BJ (cell line): ENCODE measurements around the gene PPP2R3B. TPM values are rescaled to one million over a fixed set of nuclear protein-coding genes. Genes with fewer than 3 reads are reported as not detected.

Experiments used
- CTCF ChIA-PET: fragments of 350-600 bp; formaldehyde crosslinking; extraction: SDS; loops from one replicate; lab custom pipeline; 2021; ENCODE audit warnings: antibody characterized with exemption, inconsistent platforms; lab: Yijun Ruan, JAX
- POLR2A ChIA-PET: fragments of 300-600 bp; sonication (Branson Sonifier 250); formaldehyde crosslinking; extraction: SDS; loops from one replicate; lab custom pipeline; 2021; ENCODE audit warnings: antibody characterized with exemption; lab: Charles Lee
- DNase-seq: peaks from one replicate; pipeline ENCODE4 v3.0.0-alpha.2; 2011; ENCODE audit warnings: low read depth
- H3K27me3 ChIP-seq: 2 replicates; pipeline ENCODE4 v1.6.0; 2011; ENCODE audit warnings: low read length; ENCODE audit not compliant: control insufficient read depth, insufficient read depth
- H3K36me3 ChIP-seq: 2 replicates; pipeline ENCODE4 v1.5.1; 2011; ENCODE audit warnings: low read length; ENCODE audit not compliant: control insufficient read depth, insufficient read depth
- H3K4me3 ChIP-seq: 2 replicates; pipeline ENCODE4 v1.5.1; 2011; ENCODE audit warnings: low read depth, mild to moderate bottlenecking, control low read depth, low read length
- polyA plus RNA-seq: library from polyadenylated mRNA; depleted of rRNA; stranded (reverse); fragments of >200 nt; gene quantifications from 2 replicates; pipeline ENCODE4 v1.2.3, GENCODE V29; 2011
- TF ChIP-seq, protein P1 (sequence below): IDR thresholded peaks from 2 replicates; pipeline ENCODE4 v1.5.1; 2011; ENCODE audit warnings: low read depth, mild to moderate bottlenecking, control low read depth, inconsistent platforms, low read length, moderate library complexity; ENCODE audit not compliant: insufficient read depth

Gene PPP2R3B
- polyA plus RNA-seq, 1 experiment: 14.9 TPM

DNA sequence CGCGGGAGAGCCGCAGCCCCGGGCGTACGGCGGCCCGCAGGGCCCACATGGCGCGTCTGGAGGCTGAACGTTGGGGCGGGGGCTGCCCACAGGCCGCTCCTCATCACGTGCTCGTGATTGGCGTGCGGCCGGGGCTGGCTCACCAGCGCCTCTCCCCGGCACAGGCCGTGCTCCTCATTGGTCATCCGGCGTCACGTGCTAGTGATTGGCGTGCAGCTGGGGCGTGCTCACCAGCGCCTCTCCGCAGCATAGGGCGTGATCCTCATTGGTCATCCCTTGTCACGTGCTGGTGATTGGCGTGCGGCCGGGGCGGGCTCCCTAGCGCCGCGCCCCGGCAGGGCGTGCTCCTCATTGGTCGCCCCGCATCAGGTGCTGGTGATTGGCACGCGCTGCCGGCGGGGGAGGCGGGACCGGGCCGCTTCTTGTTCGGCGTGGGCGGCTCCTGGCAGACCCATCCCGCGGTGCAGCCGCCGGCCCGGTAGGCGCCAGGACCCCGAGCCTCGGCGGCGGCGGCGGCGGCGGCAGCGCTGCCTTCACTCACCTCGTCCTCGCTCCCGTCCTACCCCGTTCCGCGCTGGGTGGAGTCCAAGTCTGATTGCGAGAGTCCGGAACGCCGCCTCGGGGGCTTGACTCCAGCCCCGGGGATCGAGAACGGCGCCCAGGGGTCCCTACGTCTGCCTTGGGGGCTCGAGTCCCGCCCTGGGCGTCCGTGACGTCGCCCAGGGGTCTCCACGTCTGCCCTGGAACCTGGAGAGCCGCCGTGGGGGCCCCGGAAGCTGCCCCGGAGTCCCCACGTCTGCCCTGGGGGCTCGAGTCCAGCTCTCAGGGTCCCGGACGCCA is 67.7 kb downstream of the PPP2R3B start, which contains the start of gene GTPBP6:
Gene GTPBP6, minus strand, starts transcription at position 58 of the 840 bp plus-strand sequence. Its CDS starts 9 bp downstream, at position 49.
- ChIA-PET CTCF (no interaction called here), POLR2A (no interaction called here)
- Histone ChIP-seq H3K36me3 (peaks cover 6% of the 10 kb centered on the region), H3K4me3 (peak within 1 kb of the TSS; percentile 97), H3K27me3 (no peaks in the 10 kb centered on the region)
- TF ChIP-seq, protein P1, sequence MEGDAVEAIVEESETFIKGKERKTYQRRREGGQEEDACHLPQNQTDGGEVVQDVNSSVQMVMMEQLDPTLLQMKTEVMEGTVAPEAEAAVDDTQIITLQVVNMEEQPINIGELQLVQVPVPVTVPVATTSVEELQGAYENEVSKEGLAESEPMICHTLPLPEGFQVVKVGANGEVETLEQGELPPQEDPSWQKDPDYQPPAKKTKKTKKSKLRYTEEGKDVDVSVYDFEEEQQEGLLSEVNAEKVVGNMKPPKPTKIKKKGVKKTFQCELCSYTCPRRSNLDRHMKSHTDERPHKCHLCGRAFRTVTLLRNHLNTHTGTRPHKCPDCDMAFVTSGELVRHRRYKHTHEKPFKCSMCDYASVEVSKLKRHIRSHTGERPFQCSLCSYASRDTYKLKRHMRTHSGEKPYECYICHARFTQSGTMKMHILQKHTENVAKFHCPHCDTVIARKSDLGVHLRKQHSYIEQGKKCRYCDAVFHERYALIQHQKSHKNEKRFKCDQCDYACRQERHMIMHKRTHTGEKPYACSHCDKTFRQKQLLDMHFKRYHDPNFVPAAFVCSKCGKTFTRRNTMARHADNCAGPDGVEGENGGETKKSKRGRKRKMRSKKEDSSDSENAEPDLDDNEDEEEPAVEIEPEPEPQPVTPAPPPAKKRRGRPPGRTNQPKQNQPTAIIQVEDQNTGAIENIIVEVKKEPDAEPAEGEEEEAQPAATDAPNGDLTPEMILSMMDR: peak; percentile 42
- peak; percentile 98 for DNase-seq

DNA sequence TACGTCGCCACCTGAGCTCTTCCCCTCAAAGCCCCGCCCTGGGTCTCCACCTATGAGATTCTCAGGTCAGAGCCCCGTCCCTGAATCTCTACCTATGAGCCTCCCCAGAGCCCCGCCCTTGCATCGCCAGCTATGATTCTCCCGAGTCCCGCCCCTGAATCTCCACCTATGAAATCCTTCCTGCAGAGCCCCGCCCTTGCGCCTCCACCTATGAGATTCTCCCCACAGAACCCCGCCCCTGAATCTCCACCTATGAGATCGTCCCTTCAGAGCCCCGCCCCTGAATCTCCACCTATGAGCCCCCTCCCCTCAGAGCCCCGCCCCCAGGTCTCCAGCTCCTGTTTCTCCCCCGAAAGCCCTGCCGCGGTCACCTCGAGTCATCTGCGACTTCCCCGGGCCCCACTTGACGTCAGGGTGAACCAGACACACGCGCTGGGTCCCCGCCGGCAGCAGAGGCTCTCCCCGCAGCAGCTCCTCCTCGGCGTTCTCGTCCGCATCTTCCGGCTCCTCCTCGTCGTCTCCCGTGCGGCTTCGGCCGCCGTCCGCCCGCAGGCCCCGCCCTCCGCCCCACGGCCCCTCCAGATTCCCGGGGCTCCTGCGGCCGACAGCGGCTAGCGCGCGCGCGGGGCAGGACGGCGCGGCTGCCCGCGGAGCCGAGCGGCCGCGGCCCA is 68.5 kb downstream of the PPP2R3B start:
- Histone ChIP-seq H3K36me3 (peaks cover 6% of the 10 kb centered on the region), H3K27me3 (no peaks in the 10 kb centered on the region), H3K4me3 (peak overlapping the region; percentile 96)
- ChIA-PET CTCF (no interaction called here), POLR2A (no interaction called here)
- DNase-seq: peak; percentile 91
- TF ChIP-seq, protein P1: no peak

DNA sequence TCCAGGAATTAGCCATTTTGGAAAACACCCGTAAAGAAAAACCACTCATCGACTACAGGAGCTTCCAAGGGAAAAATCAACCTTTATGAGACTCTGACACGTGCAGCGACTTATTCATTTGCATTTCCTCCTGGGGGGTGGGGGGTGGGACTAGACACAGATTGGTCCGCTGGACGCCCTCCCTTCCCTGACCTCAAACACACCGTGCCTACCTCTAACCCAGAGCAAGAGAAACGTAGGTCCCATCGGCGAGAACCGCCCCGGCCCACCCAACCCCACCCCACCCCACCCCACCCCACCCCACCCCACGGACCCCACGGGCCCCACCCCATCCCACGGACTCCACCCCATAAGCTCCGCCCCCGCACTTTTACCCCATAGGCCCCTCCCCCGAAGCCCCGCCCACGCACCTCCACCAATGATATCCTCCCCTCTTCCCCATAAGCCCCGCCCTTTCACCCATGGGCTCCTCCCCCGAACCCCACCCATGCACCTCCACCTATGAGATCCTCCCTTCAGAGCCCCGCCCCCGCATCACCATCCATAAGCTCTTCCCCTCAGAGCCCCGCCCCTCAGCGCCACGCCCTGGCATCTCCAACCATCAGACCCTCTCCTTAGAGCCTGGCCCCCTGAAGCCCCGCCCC is 69.2 kb downstream of the PPP2R3B start:
- DNase-seq: no peak
- H3K27me3 ChIP-seq: no peaks in the 10 kb centered on the region
- H3K4me3 ChIP-seq: peak overlapping the region; percentile 96
- H3K36me3 ChIP-seq: peaks cover 7% of the 10 kb centered on the region
- CTCF ChIA-PET: no interaction called here
- TF ChIP-seq, protein P1: no peak
- POLR2A ChIA-PET: no interaction called here

DNA sequence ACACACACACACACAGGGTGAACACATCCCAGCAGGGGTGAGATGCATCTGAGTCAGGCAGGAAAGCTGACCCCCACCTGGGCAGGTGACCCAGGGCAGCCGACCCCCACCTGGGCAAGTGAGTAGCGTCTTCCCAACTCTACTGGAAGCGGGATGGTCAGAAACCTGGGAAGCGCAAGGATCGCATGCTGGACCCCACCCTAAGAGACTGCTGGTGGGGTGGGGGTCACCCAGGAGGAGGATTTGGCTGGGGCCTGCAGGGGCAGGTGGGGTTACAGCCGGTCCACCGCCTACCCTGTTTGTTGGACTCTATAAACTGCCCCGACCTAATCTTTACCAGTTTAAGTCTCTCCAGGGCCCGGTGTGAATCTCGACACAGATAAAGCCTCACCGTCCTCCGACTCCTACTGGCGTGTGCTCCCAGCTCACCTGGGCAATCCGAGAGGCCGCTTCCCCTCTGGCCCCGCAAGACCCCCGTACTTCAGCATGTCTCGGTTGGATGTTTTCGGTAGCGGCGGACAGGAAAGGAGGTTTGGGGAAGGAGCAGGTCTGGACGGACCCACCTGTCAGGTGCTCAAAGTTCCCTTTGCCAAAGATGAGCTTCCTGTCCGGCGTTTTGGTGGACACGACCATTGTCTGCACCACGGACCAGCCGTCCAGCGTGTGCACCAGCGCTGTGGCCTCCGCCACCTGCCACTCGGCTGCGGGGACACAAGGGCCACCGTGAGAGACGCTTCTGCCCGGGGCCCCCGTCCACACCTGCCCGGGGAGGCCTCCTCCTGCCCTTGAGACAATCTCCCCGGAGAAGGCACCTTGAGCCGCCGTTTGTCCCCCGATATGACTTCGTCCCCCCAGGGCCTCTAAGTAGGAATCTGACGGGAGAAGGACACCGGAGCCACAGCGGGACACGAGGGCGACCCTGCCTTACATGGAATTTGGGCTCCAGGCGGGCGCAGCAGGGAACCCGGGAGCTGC is 70.1 kb downstream of the PPP2R3B start:
- TF ChIP-seq, protein P1: no peak
- ChIA-PET CTCF (no interaction called here), POLR2A (no interaction called here)
- Histone ChIP-seq H3K36me3 (peaks cover 13% of the 10 kb centered on the region), H3K27me3 (no peaks in the 10 kb centered on the region), H3K4me3 (no peak overlapping the region)
- no peak for DNase-seq
